NCI-H128 (cell line): Measurements from ENCODE around the gene RBMS3.

ENCODE experiments used
- DNase-seq: peaks from one replicate; lab custom pipeline; 2025; ENCODE audit not compliant: unreplicated experiment; lab: John Stamatoyannopoulos, UW

RBMS3 gene

DNA sequence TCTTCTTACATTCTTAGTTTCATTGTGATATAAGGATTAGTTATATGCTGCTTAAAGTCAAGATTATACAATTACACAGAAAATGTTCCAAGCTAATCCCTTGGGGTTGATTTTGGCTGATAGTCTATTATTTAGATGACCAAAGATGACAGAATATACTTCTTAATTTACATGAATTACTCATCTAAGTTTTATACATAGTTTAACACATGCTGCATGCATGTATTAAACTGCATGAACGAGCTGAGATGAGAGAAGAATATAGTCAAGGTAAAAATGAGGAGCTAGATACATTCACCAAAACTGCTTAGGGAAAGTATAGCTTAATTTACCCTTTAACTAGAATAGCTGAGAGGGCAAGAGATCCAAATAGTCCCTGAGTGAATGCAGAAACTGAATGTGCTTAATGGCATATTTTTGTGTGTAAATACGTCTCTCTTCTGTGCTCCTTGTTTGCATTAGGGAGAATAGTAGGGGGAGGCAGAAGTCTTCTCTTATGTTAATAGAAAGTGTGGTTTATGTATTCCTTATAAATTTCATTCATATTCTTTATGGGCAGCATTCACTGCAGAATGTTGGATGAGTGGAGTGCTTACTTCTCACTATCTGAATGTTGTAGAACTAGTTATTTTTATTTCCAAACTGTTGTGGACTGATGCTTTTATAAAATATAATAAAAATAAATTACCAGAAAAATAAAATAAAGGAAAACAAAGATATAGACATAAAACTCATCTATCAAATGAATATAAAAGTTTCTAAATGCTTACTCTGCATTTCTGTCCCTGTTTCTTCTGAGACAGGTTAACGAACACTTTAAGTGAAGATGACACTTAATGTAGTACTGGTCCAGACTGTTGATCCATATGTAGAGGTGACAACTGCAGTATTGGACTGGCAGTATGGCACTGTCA is 327.8 kb downstream of the RBMS3 start:
- DNase-seq, result no peak

- DNase-seq, result no peak
Measured at GRCh38 chr3:29609328-29609811, 328.5 kb downstream of the RBMS3 start.

DNA sequence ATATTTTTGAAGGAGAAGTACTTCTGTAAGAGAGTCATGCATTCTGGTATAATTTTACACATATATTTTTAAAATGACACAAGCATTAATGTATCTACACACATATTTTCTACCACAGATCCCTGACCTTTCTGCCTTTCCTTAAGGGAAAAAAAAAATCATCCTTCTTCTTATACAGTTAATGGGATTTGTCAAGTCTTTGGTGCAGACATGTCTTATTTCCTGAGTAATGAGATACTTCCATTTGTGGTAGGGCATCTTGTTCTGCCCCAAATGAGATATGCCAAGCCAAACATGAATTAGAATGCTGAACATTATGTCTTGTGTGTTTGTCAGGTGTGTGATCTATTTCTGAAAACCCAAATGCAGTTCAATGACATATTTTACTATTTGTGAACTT is 329.9 kb downstream of the RBMS3 start:
- no peak for DNase-seq

DNA sequence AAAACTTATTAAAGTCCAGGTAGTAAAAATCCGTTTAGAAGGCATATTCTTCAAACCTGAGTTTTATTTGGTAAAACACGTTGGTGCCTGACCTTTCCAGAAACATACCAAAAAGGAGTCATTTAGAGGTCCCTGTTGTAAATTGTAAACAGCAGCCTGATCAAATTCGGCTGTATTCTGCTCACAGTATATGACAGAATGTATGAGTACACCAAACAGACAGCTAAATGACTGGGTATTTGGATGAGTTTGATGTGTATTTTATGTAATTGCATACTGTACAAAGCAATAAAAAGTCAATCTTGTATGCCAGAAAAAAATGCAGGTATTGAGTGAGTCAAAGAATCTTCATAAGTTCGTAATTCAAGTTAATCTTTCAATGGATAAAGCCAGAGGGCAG is 330.4 kb downstream of the RBMS3 start:
- no peak for DNase-seq

GRCh38 chr3:29612536-29612935 is 331.7 kb downstream of the RBMS3 start:
- no peak for DNase-seq

- DNase-seq, result no peak
Measured at GRCh38 chr3:29614954-29615353, 334.1 kb downstream of the RBMS3 start.

DNA sequence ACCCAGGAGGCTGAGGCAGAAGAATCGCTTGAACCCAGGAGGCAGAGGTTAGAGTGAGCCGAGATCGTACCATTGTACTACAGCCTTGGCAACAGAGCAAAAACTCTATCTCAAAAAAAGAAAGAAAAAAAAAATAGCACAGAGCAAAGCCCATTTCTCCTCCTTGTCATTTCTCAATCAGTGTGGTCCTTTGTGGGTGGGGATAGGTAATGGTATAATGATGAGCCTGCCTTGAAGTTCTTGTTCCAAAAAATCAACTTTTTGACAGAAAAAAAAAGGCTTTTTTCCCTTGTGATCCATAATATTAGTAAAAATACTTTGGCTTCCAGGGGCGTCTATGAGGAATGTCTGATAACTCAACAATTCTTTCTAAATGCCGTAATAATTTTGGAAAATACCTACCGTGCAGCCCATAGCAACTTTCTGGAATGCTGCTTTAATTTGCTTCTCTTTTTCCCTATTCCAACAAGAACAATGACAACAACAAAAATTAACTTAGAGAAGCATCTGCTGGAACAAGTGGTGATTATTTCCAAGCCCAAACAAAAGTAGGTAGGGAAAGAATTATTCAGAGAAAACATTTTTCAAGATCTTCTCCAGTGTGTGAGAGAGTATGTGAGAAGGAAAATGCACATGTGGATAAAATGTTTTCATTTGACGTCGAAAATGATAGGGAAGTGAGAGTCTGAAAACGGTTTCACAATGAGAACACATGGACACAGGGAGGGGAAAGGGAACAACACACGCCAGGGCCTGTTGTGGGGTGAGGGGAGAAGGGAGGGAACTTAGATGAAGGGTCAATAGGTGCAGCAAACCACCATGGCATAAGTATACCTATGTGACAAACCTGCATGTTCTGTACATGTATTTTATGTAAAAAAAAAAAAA is 337.8 kb downstream of the RBMS3 start:
- no peak for DNase-seq

DNA sequence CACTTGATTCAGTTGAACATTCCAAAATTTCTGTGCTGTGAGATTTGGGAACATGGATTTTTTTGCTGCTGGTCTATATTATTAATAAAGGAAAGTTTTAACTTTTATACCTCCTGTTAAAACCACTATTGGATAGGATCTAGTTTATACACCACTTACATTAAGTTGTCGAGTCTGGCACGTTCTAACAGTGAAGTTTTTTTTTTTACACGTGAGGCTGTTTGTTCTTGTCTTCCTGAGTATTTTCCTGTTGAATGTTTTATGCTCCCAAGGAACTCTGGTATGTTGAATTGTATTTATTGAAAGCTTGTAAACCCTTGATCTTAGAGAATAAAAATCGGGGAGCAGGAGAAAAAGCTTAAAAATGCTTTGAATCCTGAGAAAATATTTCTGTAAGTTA is 338.8 kb downstream of the RBMS3 start:
- DNase-seq, result no peak

GRCh38 chr3:29627136-29628117 is 346.6 kb downstream of the RBMS3 start:
- DNase-seq, result no peak

- no peak for DNase-seq
Measured at GRCh38 chr3:29628795-29629194, 347.9 kb downstream of the RBMS3 start.

DNA sequence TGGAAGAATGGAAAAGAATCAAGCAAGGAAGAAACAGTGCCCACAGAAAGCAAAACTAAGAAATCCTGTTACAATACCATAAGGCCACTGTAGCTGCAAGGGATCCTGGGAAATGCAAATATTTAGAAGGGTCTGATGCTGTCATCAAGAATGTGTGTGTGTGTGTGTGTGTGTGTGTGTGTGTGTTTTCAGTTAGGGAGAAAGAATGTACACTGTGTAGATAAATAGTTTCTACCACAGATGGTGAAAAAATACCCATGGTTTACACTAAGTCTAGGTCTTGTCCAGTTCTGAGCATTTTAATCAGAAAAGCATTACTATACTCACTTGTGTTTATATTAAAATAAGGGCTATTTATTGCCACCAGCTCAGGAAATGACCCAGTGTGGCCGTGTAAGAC is 355.0 kb downstream of the RBMS3 start:
- DNase-seq, result no peak

- DNase-seq, result no peak
Measured at GRCh38 chr3:29637068-29637467, 356.2 kb downstream of the RBMS3 start.

DNA sequence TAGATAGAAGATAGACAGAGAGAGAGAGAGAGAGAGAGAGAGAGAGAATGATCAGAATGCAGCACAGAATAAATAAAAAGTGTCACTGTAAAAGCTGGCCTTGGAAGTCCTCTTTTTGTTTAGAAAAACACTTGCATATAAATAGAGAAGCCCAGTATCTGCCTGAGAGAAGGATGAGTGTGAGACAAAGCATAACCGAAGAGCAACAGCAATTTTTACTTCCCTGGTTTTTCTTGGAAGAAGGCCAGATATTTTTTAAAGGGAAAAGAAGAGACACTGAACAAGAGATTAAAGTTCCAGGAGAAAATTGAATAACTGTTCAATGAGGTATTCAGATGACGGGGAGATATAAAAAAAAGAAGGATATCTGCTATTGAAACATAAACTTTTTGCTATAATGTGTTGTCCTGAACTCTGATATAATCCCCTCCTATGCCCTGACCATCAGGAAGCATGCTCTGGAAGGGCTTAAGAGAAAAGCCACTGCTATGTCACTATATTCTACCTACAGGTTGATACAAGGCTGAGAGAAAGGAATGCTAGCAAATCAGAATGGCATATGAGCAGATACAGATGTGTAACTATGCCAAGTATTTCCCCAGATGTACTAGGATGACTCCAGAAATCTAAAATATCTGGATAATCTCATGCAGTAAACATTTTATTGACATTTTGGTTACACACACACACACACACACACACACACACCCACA is 358.9 kb downstream of the RBMS3 start:
- DNase-seq, result no peak

DNA sequence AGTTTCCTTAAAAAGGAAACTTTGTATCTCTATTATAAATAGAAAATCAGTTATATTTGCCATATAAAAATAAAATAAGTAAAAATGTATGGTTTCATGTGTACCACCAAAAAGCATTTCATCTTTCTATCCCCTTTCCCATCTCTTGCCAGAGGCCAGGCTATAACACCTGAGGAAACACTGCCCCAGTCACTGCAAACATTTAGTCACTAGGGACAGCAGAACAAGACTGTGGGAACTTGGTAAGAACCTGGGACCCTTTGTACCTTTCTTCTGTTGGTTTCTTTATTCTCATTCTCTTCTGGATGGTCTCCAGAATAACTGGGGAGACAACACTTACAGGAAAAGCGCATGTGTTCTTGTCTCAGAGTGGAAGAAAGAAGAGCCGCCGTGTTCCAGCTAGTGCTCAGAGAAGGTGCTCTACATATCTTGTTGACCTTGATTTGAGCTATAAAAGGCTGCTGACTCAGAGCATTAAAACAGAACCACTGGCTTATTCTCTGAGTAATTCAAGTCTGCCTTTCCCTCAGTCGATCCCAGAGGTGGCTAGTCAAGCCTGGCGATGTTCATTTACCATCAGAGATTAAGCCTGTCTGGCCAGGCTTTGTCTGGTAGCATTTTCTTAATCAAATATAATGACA is 361.6 kb downstream of the RBMS3 start:
- DNase-seq, result no peak

DNA sequence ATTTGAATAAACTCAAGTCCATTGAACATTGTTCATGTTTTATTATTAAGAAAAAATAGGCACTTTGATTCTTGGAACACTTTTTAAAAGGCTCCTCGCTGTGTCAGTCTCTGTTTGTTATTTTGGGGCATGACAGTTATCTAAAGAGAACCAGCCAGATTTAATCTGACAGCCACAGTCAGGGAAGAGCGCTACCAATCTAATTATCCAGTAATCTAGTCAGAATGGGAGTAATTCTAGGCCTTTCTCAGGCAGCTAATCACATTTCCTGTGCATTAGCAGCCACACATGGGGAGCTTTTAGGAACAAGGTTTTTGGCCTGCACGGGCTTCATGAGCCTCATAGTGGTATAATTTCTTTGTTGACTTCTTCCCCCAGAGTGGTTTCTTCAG is 362.2 kb downstream of the RBMS3 start:
- no peak for DNase-seq

- DNase-seq, result no peak
Measured at GRCh38 chr3:29644261-29644660, 363.4 kb downstream of the RBMS3 start.

GRCh38 chr3:29644956-29645636 is 364.2 kb downstream of the RBMS3 start:
- DNase-seq, result no peak

GRCh38 chr3:29646043-29646442 is 365.2 kb downstream of the RBMS3 start:
- DNase-seq, result no peak
